Loucy (cell line): Measurements from ENCODE around the gene CDK5R2.

Experiments
- H2AFZ ChIP-seq: fragments of 200-600 bp; sonication (generic); 2 replicates; pipeline ENCODE4 v1.6.0; 2016; ENCODE audit warnings: antibody characterized with exemption, mild to moderate bottlenecking, low read length, moderate library complexity
- H3F3A ChIP-seq: fragments of 200-600 bp; 2 replicates; pipeline ENCODE4 v1.6.0; 2016; ENCODE audit warnings: antibody characterized with exemption, low read depth, mild to moderate bottlenecking
- H3K27me3 ChIP-seq: fragments of 200-600 bp; sonication (generic); 2 replicates; pipeline ENCODE4 v1.6.1; 2014; ENCODE audit warnings: low read length, mild to moderate bottlenecking; ENCODE audit not compliant: insufficient read depth, poor library complexity, severe bottlenecking
- H3K36me3 ChIP-seq: fragments of 200-600 bp; sonication (generic); 2 replicates; pipeline ENCODE4 v1.6.1; 2016; ENCODE audit warnings: low read length; ENCODE audit not compliant: insufficient read depth
- H3K4me1 ChIP-seq: fragments of 200-600 bp; sonication (generic); 2 replicates; pipeline ENCODE4 v1.5.1; 2014; ENCODE audit warnings: low read length, mild to moderate bottlenecking; ENCODE audit not compliant: insufficient read depth, poor library complexity, severe bottlenecking
- H3K4me2 ChIP-seq: fragments of 200-600 bp; sonication (generic); 2 replicates; pipeline ENCODE4 v1.6.0; 2014; ENCODE audit warnings: antibody characterized with exemption, low read length, low read depth, mild to moderate bottlenecking; ENCODE audit not compliant: poor library complexity, severe bottlenecking
- H3K4me3 ChIP-seq: fragments of 200-600 bp; sonication (generic); 2 replicates; pipeline ENCODE4 v1.5.1; 2014; ENCODE audit warnings: low read length, mild to moderate bottlenecking, mixed read lengths; ENCODE audit not compliant: poor library complexity, severe bottlenecking
- H3K79me2 ChIP-seq: fragments of 200-600 bp; sonication (generic); 2 replicates; pipeline ENCODE4 v1.6.1; 2014; ENCODE audit warnings: low read length; ENCODE audit not compliant: insufficient read depth
- H3K9ac ChIP-seq: fragments of 200-600 bp; sonication (generic); 2 replicates; pipeline ENCODE4 v1.6.0; 2014; ENCODE audit warnings: mild to moderate bottlenecking, low read depth, low read length, moderate library complexity; ENCODE audit not compliant: poor library complexity, severe bottlenecking
- H3K9me2 ChIP-seq: fragments of 200-600 bp; sonication (generic); replicated peaks from 2 replicates; pipeline ENCODE4 v1.6.1; 2016; ENCODE audit warnings: low read depth, low read length, mixed read lengths
- H3K9me3 ChIP-seq: fragments of 200-600 bp; sonication (generic); 2 replicates; pipeline ENCODE4 v1.6.1; 2014; ENCODE audit warnings: mild to moderate bottlenecking, antibody characterized with exemption, low read length, low read depth; ENCODE audit not compliant: insufficient read depth
- H4K20me1 ChIP-seq: fragments of 200-600 bp; sonication (generic); 2 replicates; pipeline ENCODE4 v1.6.0; 2014; ENCODE audit warnings: antibody characterized with exemption, low read length, mild to moderate bottlenecking; ENCODE audit not compliant: insufficient read depth, poor library complexity, severe bottlenecking
- CTCF ChIP-seq: fragments of 200-600 bp; sonication (generic); conservative IDR thresholded peaks from 2 replicates; pipeline ENCODE4 v1.5.1; 2014; ENCODE audit warnings: mild to moderate bottlenecking, antibody characterized with exemption, low read length
- EZH2phosphoT487 ChIP-seq: fragments of 200-600 bp; IDR thresholded peaks from 2 replicates; pipeline ENCODE4 v1.6.1; 2018; ENCODE audit warnings: antibody characterized with exemption, mild to moderate bottlenecking, moderate library complexity, borderline replicate concordance

The CDK5R2 gene

GRCh38 chr2:218975060-218975777, 15.8 kb downstream of the CDK5R2 start:
- Histone ChIP-seq H3K4me2 (no peak overlapping the region), H3K9ac (no peak overlapping the region), H3F3A (no peaks in the 10 kb centered on the region), H3K9me2 (no peaks in the 10 kb centered on the region), H3K4me3 (no peak overlapping the region), H3K4me1 (no peaks in the 10 kb centered on the region), H3K27me3 (no peaks in the 10 kb centered on the region), H4K20me1 (no peaks in the 10 kb centered on the region), H2AFZ (no peak overlapping the region), H3K79me2 (no peaks in the 10 kb centered on the region), H3K9me3 (no peaks in the 10 kb centered on the region), H3K36me3 (no peaks in the 10 kb centered on the region)
- TF ChIP-seq CTCF (no peak), EZH2phosphoT487 (no peak)

DNA sequence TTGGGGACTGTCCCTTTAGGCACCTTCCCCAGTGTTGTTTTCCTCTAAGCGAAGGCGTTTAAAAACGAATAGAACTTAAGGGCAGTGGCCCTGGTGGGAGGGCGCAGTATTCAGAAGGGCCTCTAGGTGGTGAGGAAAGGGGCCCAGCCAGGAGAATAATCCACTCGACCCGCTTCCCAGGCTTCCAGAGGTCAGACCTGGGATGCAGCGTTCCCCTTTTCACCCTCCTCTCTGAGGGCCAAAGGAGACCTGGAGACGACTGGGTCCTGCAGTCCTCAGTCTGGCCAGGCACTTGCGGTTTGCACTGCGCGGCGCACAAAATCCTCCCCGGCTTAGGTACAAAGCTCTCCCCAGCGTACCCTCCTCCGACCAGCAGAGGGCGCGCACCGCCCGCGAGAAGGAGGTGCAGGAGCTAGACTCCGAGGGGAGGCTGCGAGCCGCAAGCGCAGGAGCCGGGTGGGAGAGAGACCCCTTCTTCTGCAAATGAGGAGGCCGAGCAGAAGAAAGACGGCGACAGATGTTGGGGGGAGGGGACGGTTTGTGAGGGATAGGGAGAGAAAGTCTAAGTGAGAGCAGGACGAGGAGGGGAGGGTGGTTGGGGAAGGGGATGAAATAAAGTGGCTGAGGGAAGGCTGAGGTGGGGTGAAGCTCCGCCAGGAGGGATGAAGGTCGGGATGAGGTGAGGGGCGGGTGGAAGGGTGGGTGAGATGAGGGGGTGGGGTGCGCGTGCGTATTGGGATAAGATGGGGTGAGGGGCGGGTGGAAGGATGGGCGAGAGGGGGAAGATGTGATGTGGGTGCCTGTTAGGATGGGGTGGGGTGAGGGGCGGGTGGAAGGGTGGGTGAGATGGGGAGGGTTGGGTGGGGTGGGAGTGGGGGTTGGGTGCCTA, 20.6 kb downstream of the CDK5R2 start:
- Histone ChIP-seq H3K79me2 (no peaks in the 10 kb centered on the region), H2AFZ (peak overlapping the region; percentile 96), H3F3A (no peaks in the 10 kb centered on the region), H3K4me2 (peak overlapping the region; percentile 64), H3K27me3 (no peaks in the 10 kb centered on the region), H3K9ac (peak overlapping the region; percentile 21), H3K9me3 (no peaks in the 10 kb centered on the region), H3K36me3 (no peaks in the 10 kb centered on the region), H3K9me2 (no peaks in the 10 kb centered on the region), H3K4me3 (peak overlapping the region; percentile 78), H3K4me1 (peaks cover 4% of the 10 kb centered on the region), H4K20me1 (no peaks in the 10 kb centered on the region)
- TF ChIP-seq CTCF (peak; percentile 98), EZH2phosphoT487 (no peak)

GRCh38 chr2:218980735-218981389, 21.4 kb downstream of the CDK5R2 start:
- H3K36me3 ChIP-seq: no peaks in the 10 kb centered on the region
- peak overlapping the region; percentile 68 for H3K9ac ChIP-seq
- H3K4me2 ChIP-seq: peak overlapping the region; percentile 89
- no peaks in the 10 kb centered on the region for H3K79me2 ChIP-seq
- H3K4me3 ChIP-seq: peak overlapping the region; percentile 78
- H2AFZ ChIP-seq: peak overlapping the region; percentile 85
- H3K27me3 ChIP-seq: no peaks in the 10 kb centered on the region
- no peak; the same call in 1 of the 2 replicates for TF ChIP-seq CTCF
- TF ChIP-seq EZH2phosphoT487: no peak
- peaks cover 4% of the 10 kb centered on the region for H3K4me1 ChIP-seq
- H3K9me2 ChIP-seq: no peaks in the 10 kb centered on the region
- H4K20me1 ChIP-seq: no peaks in the 10 kb centered on the region
- H3K9me3 ChIP-seq: no peaks in the 10 kb centered on the region
- H3F3A ChIP-seq: no peaks in the 10 kb centered on the region
